Pancreas (tissue), 10 donors: Measurements from ENCODE around the gene C1orf159. TPM values are rescaled to one million over a fixed set of nuclear protein-coding genes. Genes with fewer than 3 reads are reported as not detected.
"Not testable (repeated sequence)": the region's sequence is repeated elsewhere in the genome, so short reads cannot be mapped to it uniquely, and the experiment has no call there.

Experiments
- ATAC-seq, 4 donors: fragments of 200-7000 bp; cut with Tn5 transposase; one replicate each; pipeline versions ENCODE4 v1.8.0 to v1.9.1; 2020; ENCODE audit warnings: mild to moderate bottlenecking in 4 of 4, moderate library complexity in 4 of 4
- DNase-seq, 6 donors: peaks; one replicate each; pipeline ENCODE4 v3.0.0-alpha.2; 2020
- FAIRE-seq: peaks from 2 replicates; lab custom pipeline; 2012; peaks lifted over from hg19 to GRCh38; lab: Jason Lieb, UNC
- H3K27ac ChIP-seq, 4 donors: fragments of 200-600 bp; sonication (generic); 1 replicate in 3 of 4; 2 replicates in 1 of 4; pipeline versions ENCODE4 v1.5.0 to v1.8.0; 2020
- H3K27me3 ChIP-seq, 4 donors: fragments of 200-600 bp; one replicate each; pipeline ENCODE4 v1.8.0; 2021
- H3K36me3 ChIP-seq, 3 donors: fragments of 200-600 bp; sonication (generic) in 1 of 3; one replicate each; pipeline versions ENCODE4 v1.5.0 to v1.8.0; 2020 to 2021
- H3K4me1 ChIP-seq, 3 donors: fragments of 200-600 bp; one replicate each; pipeline ENCODE4 v1.8.0; 2021
- H3K4me3 ChIP-seq, 4 donors: fragments of 200-600 bp; sonication (generic) in 2 of 4; one replicate each; pipeline versions ENCODE4 v1.5.0 to v1.8.0; 2020 to 2021
- H3K9me3 ChIP-seq, 4 donors: fragments of 200-600 bp; one replicate each; pipeline ENCODE4 v1.8.0; 2021
- WGBS, 2 donors: extraction: QIAGEN DNeasy Blood & Tissue Kit; methylation state at CpG; one replicate each; pipeline ENCODE4 v1.1.7; 2013; 5-methylcytosine and 5-hydroxymethylcytosine counted together
- intact Hi-C, 3 donors: fragments of 100-400 bp; cut with DNase I; formaldehyde crosslinking; loops; one replicate each; pipeline versions ENCODE4 v1.11.1 to v1.14.2; 2022
- polyA plus RNA-seq, 2 donors: library from polyadenylated mRNA; stranded (reverse); fragments of 200-250 nt; gene quantifications; one replicate each; pipeline ENCODE4 v1.2.3, GENCODE V29; 2013
- total RNA-seq, 6 donors: library from RNA; stranded (reverse); fragmentation: NEBNext Ultra II Directional in 4 of 6; extraction: Animal tissue kit (Norgen Biotek cat#: 25700) in 4 of 6; gene quantifications; one replicate each; pipeline versions ENCODE4 v1.2.1 to v1.2.4, GENCODE V29; 2021 to 2023
- TF ChIP-seq, protein P1 (sequence below), 4 donors: fragments of 200-600 bp; sonication (generic) in 3 of 4; IDR thresholded peaks; one replicate each; pipeline versions ENCODE4 v1.5.0 to v1.8.0; 2021; ENCODE audit warnings: antibody characterized with exemption in 4 of 4
- donor health status: healthy with polysubstance abuse.
- donor health status: DM: no; HTN: no; CAD: no; lungs with moderate emphysema.
- donor health status: DM: no; HTN: no; CAD: no.
- donor health status: control.
- donor health status: control.
- donor health status: Bipolar disorder and iron deficiency.
- donor health status: DM: yes; HTN: yes; CAD: no.
- donor health status: DM: no; HTN: no; CAD: no.
- donor health status: DM: no; HTN: no; CAD: no.
- donor health status: DM: yes; HTN: yes; CAD: no.

The C1orf159 gene
- total and polyA plus RNA-seq, 8 donors = 3.0 to 30.7 (median 4.9) TPM

- peak in 1 of 6 donors; percentile 6 for DNase-seq
These were observed 15.6 kb downstream of the C1orf159 start for GRCh38 chr1:1100296-1100695.

DNA sequence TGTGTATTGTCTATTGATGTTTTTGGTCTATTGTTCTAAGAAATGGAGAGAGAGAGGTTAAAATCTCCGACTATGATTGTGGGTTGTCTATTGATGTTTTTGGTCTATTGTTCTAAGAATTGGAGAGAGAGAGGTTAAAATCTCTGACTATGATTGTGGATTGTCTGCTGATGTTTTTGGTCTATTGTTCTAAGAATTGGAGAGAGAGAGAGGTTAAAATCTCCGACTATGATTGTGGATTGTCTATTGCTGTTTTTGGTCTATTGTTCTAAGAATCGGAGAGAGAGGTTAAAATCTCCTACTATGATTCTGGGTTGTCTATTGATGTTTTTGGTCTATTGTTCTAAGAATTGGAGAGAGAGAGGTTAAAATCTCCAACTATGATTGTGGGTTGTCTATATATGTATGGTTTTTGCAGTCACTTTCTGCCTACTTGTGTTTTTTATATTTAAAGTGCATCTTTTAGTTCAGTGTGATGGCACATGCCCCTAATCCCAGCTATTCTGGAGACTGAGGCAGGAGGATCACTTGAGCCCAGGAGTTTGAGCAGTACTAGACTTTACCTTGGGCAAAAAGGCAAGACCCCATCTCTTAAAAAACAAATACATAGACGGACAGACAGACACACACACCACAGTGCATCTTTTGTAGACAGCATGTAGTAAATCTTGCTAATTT, 16.2 kb downstream of the C1orf159 start:
- intact Hi-C loops = no loop called here
- DNase-seq (no peak), FAIRE-seq (peak; percentile 49), ATAC-seq (no peak)
- Histone ChIP-seq H3K9me3 (no peaks in the 10 kb centered on the region), H3K27me3 (no peaks in the 10 kb centered on the region), H3K27ac (no peak overlapping the region), H3K4me1 (no peaks in the 10 kb centered on the region), H3K36me3 (no peaks in the 10 kb centered on the region), H3K4me3 (no peak overlapping the region)
- WGBS, 2 donors = 88 to 95% methylated on average over 4 of the region's 4 CpGs
- TF ChIP-seq, protein P1, sequence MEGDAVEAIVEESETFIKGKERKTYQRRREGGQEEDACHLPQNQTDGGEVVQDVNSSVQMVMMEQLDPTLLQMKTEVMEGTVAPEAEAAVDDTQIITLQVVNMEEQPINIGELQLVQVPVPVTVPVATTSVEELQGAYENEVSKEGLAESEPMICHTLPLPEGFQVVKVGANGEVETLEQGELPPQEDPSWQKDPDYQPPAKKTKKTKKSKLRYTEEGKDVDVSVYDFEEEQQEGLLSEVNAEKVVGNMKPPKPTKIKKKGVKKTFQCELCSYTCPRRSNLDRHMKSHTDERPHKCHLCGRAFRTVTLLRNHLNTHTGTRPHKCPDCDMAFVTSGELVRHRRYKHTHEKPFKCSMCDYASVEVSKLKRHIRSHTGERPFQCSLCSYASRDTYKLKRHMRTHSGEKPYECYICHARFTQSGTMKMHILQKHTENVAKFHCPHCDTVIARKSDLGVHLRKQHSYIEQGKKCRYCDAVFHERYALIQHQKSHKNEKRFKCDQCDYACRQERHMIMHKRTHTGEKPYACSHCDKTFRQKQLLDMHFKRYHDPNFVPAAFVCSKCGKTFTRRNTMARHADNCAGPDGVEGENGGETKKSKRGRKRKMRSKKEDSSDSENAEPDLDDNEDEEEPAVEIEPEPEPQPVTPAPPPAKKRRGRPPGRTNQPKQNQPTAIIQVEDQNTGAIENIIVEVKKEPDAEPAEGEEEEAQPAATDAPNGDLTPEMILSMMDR (IDR thresholded peaks at IDR 0.05) = no peak

More at GRCh38 chr1:1100296-1100695, 15.6 kb downstream of the C1orf159 start:
- ATAC-seq (no peak), FAIRE-seq (no peak)
- Histone ChIP-seq H3K27ac (no peak overlapping the region), H3K4me1 (no peaks in the 10 kb centered on the region), H3K36me3 (no peaks in the 10 kb centered on the region), H3K4me3 (no peak overlapping the region), H3K27me3 (no peaks in the 10 kb centered on the region), H3K9me3 (no peaks in the 10 kb centered on the region)
- WGBS, 2 donors = 95 to 96% methylated on average over 11 of the region's 11 CpGs
- intact Hi-C loops = no loop called here
- TF ChIP-seq, protein P1 (IDR thresholded peaks at IDR 0.05) = no peak

- FAIRE-seq (no peak), DNase-seq (peak in 1 of 6 donors; percentile 13), ATAC-seq (no peak)
- Histone ChIP-seq H3K4me3 (no peak overlapping the region), H3K4me1 (no peaks in the 10 kb centered on the region), H3K9me3 (no peaks in the 10 kb centered on the region), H3K36me3 (no peaks in the 10 kb centered on the region), H3K27me3 (no peaks in the 10 kb centered on the region), H3K27ac (no peak overlapping the region)
- WGBS, 2 donors = 90 to 94% methylated on average over 18 of the region's 18 CpGs
- intact Hi-C loops = no loop called here
- TF ChIP-seq, protein P1 (IDR thresholded peaks at IDR 0.05) = no peak
These were observed 17.0 kb downstream of the C1orf159 start for GRCh38 chr1:1098681-1099421.

DNA sequence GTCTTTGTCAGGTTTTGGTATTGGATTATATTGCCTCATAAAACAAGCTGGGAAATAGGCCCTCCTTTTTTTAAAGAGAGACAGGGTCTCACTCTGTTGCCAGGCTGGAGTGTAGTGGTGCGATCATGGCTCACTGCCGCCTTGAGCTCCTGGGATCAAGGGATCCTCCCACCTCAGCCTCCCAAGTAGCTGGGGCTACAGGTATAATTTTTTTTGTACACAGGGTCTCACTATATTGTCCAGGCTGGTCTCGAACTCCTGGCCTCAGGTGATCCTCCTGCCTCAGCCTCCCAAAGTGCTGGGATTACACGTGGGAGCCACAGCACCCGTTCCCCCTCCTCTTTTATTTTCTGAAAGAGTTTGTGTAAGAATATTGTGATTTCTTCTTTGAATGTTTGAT, 19.8 kb downstream of the C1orf159 start:
- not testable (repeated sequence) for FAIRE-seq

GRCh38 chr1:1094981-1095380, 20.9 kb downstream of the C1orf159 start:
- DNase-seq (no peak), ATAC-seq (no peak), FAIRE-seq (no peak)
- 87 to 89% methylated on average over 7 of the region's 7 CpGs for WGBS, 2 donors
- intact Hi-C loops = no loop called here
- TF ChIP-seq, protein P1 (IDR thresholded peaks at IDR 0.05) = no peak
- no peaks in the 10 kb centered on the region for H3K36me3 ChIP-seq
- no peaks in the 10 kb centered on the region for H3K27me3 ChIP-seq
- H3K4me1 ChIP-seq = no peaks in the 10 kb centered on the region
- no peak overlapping the region for H3K27ac ChIP-seq
- H3K4me3 ChIP-seq = no peak overlapping the region
- no peaks in the 10 kb centered on the region for H3K9me3 ChIP-seq

More for the DNA sequence above, 19.8 kb downstream of the C1orf159 start:
- H3K4me1 ChIP-seq, intact Hi-C loops, H3K9me3 ChIP-seq, H3K36me3 ChIP-seq, H3K4me3 ChIP-seq, H3K27ac ChIP-seq, ATAC-seq, H3K27me3 ChIP-seq: not testable (repeated sequence)
- peak in 1 of 6 donors; percentile 0 for DNase-seq
- WGBS, 2 donors = 91 to 92% methylated on average over 5 of the region's 5 CpGs
